CD14-positive monocyte (primary cell): Measurements from ENCODE around the gene RAB11FIP5. TPM values are rescaled to one million over a fixed set of nuclear protein-coding genes. Genes with fewer than 3 reads are reported as not detected.

Experiments used
- DNase-seq, 3 donors: peaks; one replicate each; pipeline ENCODE4 v3.0.0-alpha.2; 2011 to 2022
- H2AFZ ChIP-seq: 2 replicates; pipeline ENCODE4 v1.6.0; 2012; ENCODE audit warnings: mild to moderate bottlenecking, low read depth, low read length, inconsistent platforms; ENCODE audit not compliant: insufficient read depth, poor library complexity, severe bottlenecking
- H3K27ac ChIP-seq, 2 donors: 1 replicate in 1 of 2; 2 replicates in 1 of 2; pipeline ENCODE4 v1.5.1; 2012 to 2013; ENCODE audit warnings: low read length in 2 of 2, control low read depth in 1 of 2, inconsistent platforms in 1 of 2, low read depth in 1 of 2, mild to moderate bottlenecking in 1 of 2
- H3K27me3 ChIP-seq, 2 donors: one replicate each; pipeline versions ENCODE4 v1.6.0 to v1.6.1; 2011 to 2013; ENCODE audit warnings: low read length in 2 of 2; ENCODE audit not compliant: control insufficient read depth in 2 of 2, insufficient read depth in 2 of 2
- H3K36me3 ChIP-seq, 2 donors: replicated peaks in 1 of 2; 1 replicate in 1 of 2; 2 replicates in 1 of 2; pipeline versions ENCODE4 v1.5.1 to v1.6.1; 2012 to 2013; ENCODE audit warnings: low read length in 2 of 2, control low read depth in 1 of 2, inconsistent platforms in 1 of 2, mild to moderate bottlenecking in 1 of 2; ENCODE audit not compliant: insufficient read depth in 2 of 2, control insufficient read depth in 1 of 2
- H3K4me1 ChIP-seq, 2 donors: 1 replicate in 1 of 2; 2 replicates in 1 of 2; pipeline versions ENCODE4 v1.5.1 to v1.6.1; 2012 to 2013; ENCODE audit warnings: low read length in 2 of 2, control low read depth in 1 of 2, inconsistent platforms in 1 of 2, mild to moderate bottlenecking in 1 of 2, moderate library complexity in 1 of 2; ENCODE audit not compliant: insufficient read depth in 2 of 2, control insufficient read depth in 1 of 2
- H3K4me2 ChIP-seq: replicated peaks from 2 replicates; pipeline ENCODE3; 2012; ENCODE audit warnings: low read length, moderate library complexity, mild to moderate bottlenecking; ENCODE audit not compliant: poor library complexity, severe bottlenecking; ENCODE audit errors: extremely low read depth
- H3K4me3 ChIP-seq, 3 experiments: fragments of 200-600 bp in 1 of 3; sonication (generic) in 1 of 3; replicated peaks in 1 of 3; 1 replicate in 2 of 3; 2 replicates in 1 of 3; pipeline ENCODE4 v1.5.1; 2011 to 2013; ENCODE audit warnings: low read length in 3 of 3, mild to moderate bottlenecking in 3 of 3, control low read depth in 2 of 3, low read depth in 2 of 3, inconsistent platforms in 1 of 3, moderate library complexity in 1 of 3
- H3K79me2 ChIP-seq: 2 replicates; pipeline ENCODE4 v1.6.0; 2012; ENCODE audit warnings: mild to moderate bottlenecking, control low read depth, inconsistent platforms, low read length, moderate library complexity; ENCODE audit not compliant: insufficient read depth
- H3K9ac ChIP-seq: 2 replicates; pipeline ENCODE4 v1.6.0; 2017; ENCODE audit warnings: low read length, mild to moderate bottlenecking; ENCODE audit not compliant: insufficient read depth, poor library complexity, severe bottlenecking
- H3K9me3 ChIP-seq, 2 donors: replicated peaks in 1 of 2; 1 replicate in 1 of 2; 2 replicates in 1 of 2; pipeline versions ENCODE4 v1.5.1 to v1.6.1; 2012 to 2013; ENCODE audit warnings: low read length in 2 of 2, control low read depth in 1 of 2; ENCODE audit not compliant: control insufficient read depth in 1 of 2, insufficient read depth in 1 of 2
- H4K20me1 ChIP-seq: 2 replicates; pipeline ENCODE4 v1.6.0; 2012; ENCODE audit warnings: mild to moderate bottlenecking, low read length, control low read depth, moderate library complexity; ENCODE audit not compliant: insufficient read depth
- H3K27ac Mint-ChIP-seq, 7 donors: one replicate each; pipeline ENCODE4 v1.8.0; 2020; ENCODE audit warnings: mild to moderate bottlenecking in 7 of 7, mixed read lengths in 7 of 7, moderate library complexity in 6 of 7, inconsistent platforms in 2 of 7
- H3K27me3 Mint-ChIP-seq, 3 donors: one replicate each; pipeline ENCODE4 v1.8.0; 2021 to 2022; ENCODE audit warnings: low read depth in 3 of 3, mild to moderate bottlenecking in 3 of 3, mixed read lengths in 3 of 3, moderate library complexity in 3 of 3, inconsistent platforms in 1 of 3
- H3K36me3 Mint-ChIP-seq, 2 donors: one replicate each; pipeline ENCODE4 v1.8.0; 2020; ENCODE audit warnings: mixed read lengths in 2 of 2, inconsistent platforms in 1 of 2, mild to moderate bottlenecking in 1 of 2
- H3K4me1 Mint-ChIP-seq: one replicate; pipeline ENCODE4 v1.8.0; 2020; ENCODE audit warnings: mild to moderate bottlenecking, mixed read lengths
- H3K4me3 Mint-ChIP-seq, 2 donors: one replicate each; pipeline ENCODE4 v1.8.0; 2020; ENCODE audit warnings: mild to moderate bottlenecking in 2 of 2, mixed read lengths in 2 of 2, moderate library complexity in 1 of 2
- H3K9me3 Mint-ChIP-seq, 7 donors: one replicate each; pipeline ENCODE4 v1.8.0; 2020 to 2022; ENCODE audit warnings: mixed read lengths in 7 of 7, mild to moderate bottlenecking in 6 of 7, moderate library complexity in 6 of 7, inconsistent platforms in 2 of 7
- WGBS: methylation state at CpG from one replicate; pipeline ENCODE4 v1.1.5; 2013; ENCODE audit warnings: missing lambda C conversion rate; ENCODE audit not compliant: insufficient coverage; 5-methylcytosine and 5-hydroxymethylcytosine counted together
- intact Hi-C, 2 donors: fragments of 100-400 bp; cut with micrococcal nuclease; formaldehyde crosslinking; loops; one replicate each; pipeline versions ENCODE4 v1.15.0 to v1.15.1; 2023
- polyA plus RNA-seq, 3 donors: library from polyadenylated mRNA; depleted of rRNA in 1 of 3; unstranded in 2 of 3; stranded (reverse) in 1 of 3; fragments of 300-500 nt in 2 of 3; fragments of >200 nt in 1 of 3; fragmentation: Illumina TruSeq in 2 of 3; gene quantifications; 1 replicate in 2 of 3; 2 replicates in 1 of 3; pipeline ENCODE4 v1.2.3, GENCODE V29; 2012 to 2021
- TF ChIP-seq, protein P1 (sequence below): fragments of 200-600 bp; IDR thresholded peaks from one replicate; pipeline ENCODE4 v1.8.0; 2022; ENCODE audit warnings: antibody characterized with exemption, mild to moderate bottlenecking

Gene RAB11FIP5
- polyA plus RNA-seq, 3 donors = 0.57 to 0.93 (median 0.61) TPM

- Mint-ChIP-seq H3K27ac (no peak overlapping the region), H3K4me1 (peaks cover 12% of the 10 kb centered on the region), H3K36me3 (no peaks in the 10 kb centered on the region), H3K4me3 (no peak overlapping the region), H3K9me3 (no peaks in the 10 kb centered on the region), H3K27me3 (peaks cover 3 to 4% (median 3%) of the 10 kb centered on the region in 3 donors)
- TF ChIP-seq, protein P1, sequence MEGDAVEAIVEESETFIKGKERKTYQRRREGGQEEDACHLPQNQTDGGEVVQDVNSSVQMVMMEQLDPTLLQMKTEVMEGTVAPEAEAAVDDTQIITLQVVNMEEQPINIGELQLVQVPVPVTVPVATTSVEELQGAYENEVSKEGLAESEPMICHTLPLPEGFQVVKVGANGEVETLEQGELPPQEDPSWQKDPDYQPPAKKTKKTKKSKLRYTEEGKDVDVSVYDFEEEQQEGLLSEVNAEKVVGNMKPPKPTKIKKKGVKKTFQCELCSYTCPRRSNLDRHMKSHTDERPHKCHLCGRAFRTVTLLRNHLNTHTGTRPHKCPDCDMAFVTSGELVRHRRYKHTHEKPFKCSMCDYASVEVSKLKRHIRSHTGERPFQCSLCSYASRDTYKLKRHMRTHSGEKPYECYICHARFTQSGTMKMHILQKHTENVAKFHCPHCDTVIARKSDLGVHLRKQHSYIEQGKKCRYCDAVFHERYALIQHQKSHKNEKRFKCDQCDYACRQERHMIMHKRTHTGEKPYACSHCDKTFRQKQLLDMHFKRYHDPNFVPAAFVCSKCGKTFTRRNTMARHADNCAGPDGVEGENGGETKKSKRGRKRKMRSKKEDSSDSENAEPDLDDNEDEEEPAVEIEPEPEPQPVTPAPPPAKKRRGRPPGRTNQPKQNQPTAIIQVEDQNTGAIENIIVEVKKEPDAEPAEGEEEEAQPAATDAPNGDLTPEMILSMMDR = no peak
- H3K4me3 ChIP-seq = no peak overlapping the region
- H3K4me2 ChIP-seq = no peak overlapping the region
- no peak overlapping the region for H3K9ac ChIP-seq
- H2AFZ ChIP-seq = no peak overlapping the region
- 92% methylated on average over 13 of the region's 14 CpGs for WGBS
- no peaks in the 10 kb centered on the region for H3K36me3 ChIP-seq
- H3K27ac ChIP-seq = no peak overlapping the region
- peaks cover 3 to 9% of the 10 kb centered on the region in 2 donors for H3K4me1 ChIP-seq
- H3K27me3 ChIP-seq = no peaks in the 10 kb centered on the region
- no peaks in the 10 kb centered on the region for H3K79me2 ChIP-seq
- intact Hi-C loops = loop anchor here in 1 of 2 donors (5.0 kb wide), 1 partner anchor 89 kb away; no protein-coding TSS in a partner anchor
- no peaks in the 10 kb centered on the region for H3K9me3 ChIP-seq
- DNase-seq = no peak
- H4K20me1 ChIP-seq = no peaks in the 10 kb centered on the region
Observed at GRCh38 chr2:73088703-73089102, 24.0 kb downstream of the RAB11FIP5 start.

- intact Hi-C loops = loop anchor here in 1 of 2 donors (5.0 kb wide), 1 partner anchor 89 kb away; no protein-coding TSS in a partner anchor
- no peaks in the 10 kb centered on the region for H4K20me1 ChIP-seq
- no peak for DNase-seq
Observed at GRCh38 chr2:73088211-73088610, 24.5 kb downstream of the RAB11FIP5 start.

More at GRCh38 chr2:73088211-73088610, 24.5 kb downstream of the RAB11FIP5 start:
- TF ChIP-seq, protein P1 = no peak
- Histone ChIP-seq H3K9me3 (no peaks in the 10 kb centered on the region), H3K36me3 (no peaks in the 10 kb centered on the region), H2AFZ (no peak overlapping the region), H3K27me3 (no peaks in the 10 kb centered on the region), H3K9ac (no peak overlapping the region), H3K4me2 (no peak overlapping the region), H3K79me2 (no peaks in the 10 kb centered on the region), H3K4me3 (no peak overlapping the region), H3K4me1 (peaks cover 3 to 9% of the 10 kb centered on the region in 2 donors), H3K27ac (no peak overlapping the region)
- H3K27me3 Mint-ChIP-seq = peaks cover 0 to 4% (median 1%) of the 10 kb centered on the region in 3 donors
- no peak overlapping the region for H3K4me3 Mint-ChIP-seq
- no peaks in the 10 kb centered on the region for H3K36me3 Mint-ChIP-seq
- WGBS = 97% methylated on average over 8 of the region's 12 CpGs
- no peak overlapping the region for H3K27ac Mint-ChIP-seq
- H3K4me1 Mint-ChIP-seq = peaks cover 12% of the 10 kb centered on the region
- no peaks in the 10 kb centered on the region for H3K9me3 Mint-ChIP-seq
